HG03432 (cell line): ENCODE results near the gene U2SURP.
"Not testable (repeated sequence)": the region's sequence is repeated elsewhere in the genome, so short reads cannot be mapped to it uniquely, and the experiment has no call there.

Experiments
- ATAC-seq: cut with Tn5 transposase; IDR thresholded peaks from one replicate; pipeline ENCODE4 v1.9.1; 2021; ENCODE audit warnings: mild to moderate bottlenecking, moderate library complexity; ENCODE audit not compliant: unreplicated experiment

The U2SURP gene

DNA sequence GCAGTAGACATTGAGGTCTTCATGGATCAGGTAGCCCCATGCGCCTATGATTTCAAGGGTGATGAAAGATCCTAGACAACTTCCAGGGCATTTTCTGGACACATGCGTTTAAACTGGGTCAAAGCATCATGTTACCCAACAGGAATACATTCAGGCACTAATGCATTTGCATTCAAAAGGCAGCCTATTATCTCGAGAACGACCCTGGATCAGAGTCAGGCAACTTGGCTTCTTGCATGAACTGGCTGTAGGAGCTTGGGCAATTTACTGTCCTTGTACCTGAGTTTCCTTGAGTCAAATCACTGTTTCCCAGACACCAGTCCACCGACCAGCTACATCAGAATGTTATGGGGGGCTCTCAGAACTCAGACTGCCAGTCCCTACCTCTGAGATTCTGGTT is 66.7 kb downstream of the U2SURP start:
- ATAC-seq, result no peak

DNA sequence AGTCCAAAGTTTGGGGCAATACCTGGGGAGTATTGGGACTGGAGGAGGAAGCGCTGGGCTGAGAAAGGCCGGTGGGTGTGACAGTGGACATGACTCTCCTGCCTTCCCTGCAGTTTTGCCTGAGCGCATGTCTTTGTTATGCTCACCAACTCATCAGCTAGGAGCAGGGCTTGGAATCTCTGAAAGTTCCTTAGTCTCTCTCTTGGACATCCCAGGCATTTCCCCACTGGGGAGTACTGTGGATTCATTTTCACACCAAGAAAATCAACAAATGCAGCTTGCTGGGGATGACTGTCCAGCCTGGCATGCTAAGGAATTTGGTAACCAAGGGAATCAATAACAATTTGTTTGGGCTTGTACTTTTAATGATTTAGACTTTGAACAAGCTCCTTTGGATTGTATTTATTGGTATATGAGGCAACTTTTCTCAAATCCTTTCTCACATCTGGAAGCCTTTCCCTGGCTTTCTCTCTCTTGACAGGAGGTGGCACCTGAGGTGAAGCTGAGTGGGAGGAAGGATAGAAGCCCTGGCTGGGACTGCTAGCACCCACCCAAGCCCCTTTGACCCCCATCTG is 69.7 kb downstream of the U2SURP start:
- ATAC-seq, result no peak

GRCh38 chr3:143071776-143072175 is 70.4 kb downstream of the U2SURP start:
- no peak for ATAC-seq

- not testable (repeated sequence) for ATAC-seq
Observed at GRCh38 chr3:143072298-143073020, 71.1 kb downstream of the U2SURP start.

DNA sequence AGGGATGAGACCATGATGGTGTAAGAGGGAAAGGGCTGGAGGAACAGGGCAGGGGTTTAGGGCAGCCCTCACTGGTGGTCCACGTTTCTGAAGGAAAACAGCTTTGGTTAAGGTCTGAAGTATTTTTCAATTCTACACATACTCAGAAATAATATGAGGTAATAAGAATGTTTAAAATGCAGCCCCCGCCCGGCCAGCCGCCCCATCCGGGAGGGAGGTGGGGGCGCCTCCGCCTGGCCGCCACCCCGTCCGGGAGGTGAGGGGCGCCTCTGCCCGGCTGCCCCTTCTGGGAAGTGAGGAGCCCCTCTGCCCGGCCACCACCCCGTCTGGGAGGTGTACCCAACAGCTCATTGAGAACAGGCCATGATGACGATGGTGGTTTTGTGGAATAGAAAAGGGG is 72.2 kb downstream of the U2SURP start:
- not testable (repeated sequence) for ATAC-seq

DNA sequence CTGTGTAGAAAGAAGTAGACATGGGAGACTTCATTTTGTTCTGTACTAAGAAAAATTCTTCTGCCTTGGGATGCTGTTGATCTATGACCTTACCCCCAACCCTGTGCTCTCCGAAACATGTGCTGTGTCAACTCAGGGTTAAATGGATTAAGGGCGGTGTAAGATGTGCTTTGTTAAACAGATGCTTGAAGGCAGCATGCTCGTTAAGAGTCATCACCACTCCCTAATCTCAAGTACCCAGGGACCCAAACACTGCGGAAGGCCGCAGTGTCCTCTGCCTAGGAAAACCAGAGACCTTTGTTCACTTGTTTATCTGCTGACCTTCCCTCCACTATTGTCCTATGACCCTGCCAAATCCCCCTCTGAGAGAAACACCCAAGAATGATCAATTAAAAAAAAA is 72.6 kb downstream of the U2SURP start:
- ATAC-seq, result not testable (repeated sequence)

DNA sequence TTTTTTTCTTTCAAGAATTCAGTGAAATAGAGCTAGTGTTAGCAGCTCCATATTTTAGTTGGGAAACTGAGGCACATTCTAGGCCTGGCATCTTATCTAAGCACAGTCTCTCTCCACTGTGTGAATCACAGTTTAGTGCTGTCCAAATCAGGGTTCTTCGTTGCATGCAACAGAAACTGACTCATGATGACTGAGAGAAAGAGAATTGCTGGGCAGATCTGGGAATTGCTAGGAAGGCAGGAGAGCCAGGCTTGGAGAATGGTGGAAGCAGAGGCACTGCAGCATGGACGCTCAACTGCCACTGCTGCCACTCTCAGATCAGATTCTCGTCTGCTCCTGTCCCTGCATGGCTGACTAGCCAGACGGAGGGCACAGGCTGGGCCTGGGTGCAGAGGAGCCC is 77.5 kb downstream of the U2SURP start:
- no peak for ATAC-seq

- ATAC-seq, result no peak
Observed at GRCh38 chr3:143080196-143080595, 78.8 kb downstream of the U2SURP start.

- ATAC-seq, result no peak
Observed at GRCh38 chr3:143081365-143081764, 80.0 kb downstream of the U2SURP start.

DNA sequence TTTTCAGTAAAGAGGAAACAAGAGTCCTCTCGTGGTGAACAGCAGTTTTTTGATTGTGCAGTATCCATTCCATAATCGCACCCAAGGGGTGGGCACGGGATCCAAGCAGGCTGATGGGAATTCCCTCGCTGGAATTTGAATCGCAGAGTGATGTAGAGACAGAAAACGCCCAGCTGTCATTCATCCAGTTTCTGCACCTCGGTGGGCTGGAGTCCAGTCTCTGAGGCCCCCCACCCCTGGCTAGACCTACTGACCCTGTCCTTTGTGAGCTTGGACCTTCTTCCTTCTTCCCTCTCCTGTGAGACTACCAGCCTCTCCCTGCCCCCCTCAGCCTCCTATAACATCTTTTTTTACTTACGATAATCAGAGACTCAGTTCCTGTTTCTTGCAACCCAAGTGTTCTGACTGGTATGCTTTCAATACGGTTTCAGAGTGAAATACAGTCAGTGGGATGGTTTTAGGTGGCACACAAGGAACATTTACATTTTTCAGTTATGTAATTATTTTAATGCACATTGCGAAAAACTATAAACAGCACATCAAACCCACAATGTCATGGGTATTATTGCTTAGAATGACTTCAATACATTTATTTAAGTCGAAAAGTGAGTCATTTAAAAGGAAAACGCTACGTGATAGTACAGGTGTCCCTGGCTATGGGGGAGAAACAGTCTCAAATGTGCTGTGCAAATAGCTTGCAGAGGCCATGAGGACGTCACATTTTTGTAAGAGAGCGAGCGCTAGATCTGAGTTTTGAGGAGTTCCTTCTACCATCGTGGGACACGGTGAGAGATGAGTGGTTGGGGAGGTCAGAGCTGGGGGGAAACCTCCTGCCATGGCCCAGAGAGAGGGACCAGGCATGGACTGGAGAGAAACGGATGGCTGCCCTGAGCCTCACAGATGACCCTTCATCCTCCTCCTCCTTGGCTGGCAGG is 80.7 kb downstream of the U2SURP start:
- ATAC-seq, result peak; percentile 76

DNA sequence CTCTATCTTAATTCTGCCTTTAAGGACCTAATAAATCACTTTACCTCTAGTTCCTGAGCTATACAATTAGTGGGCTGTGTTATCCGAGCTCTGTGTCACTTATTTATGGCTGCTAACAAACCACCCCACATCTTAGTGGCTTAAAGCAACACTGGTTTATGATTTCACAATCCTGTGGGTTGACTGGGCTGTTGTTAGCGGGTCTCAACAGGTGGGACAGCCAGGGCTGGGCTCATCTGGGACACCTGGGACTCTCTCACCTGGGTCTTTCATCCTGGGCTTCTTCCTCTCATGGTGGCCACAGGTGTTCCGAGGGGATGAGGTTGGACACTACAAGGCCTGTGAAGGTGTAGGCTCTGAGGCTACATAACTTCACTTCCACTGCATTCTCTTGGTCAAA is 82.4 kb downstream of the U2SURP start:
- ATAC-seq, result no peak

DNA sequence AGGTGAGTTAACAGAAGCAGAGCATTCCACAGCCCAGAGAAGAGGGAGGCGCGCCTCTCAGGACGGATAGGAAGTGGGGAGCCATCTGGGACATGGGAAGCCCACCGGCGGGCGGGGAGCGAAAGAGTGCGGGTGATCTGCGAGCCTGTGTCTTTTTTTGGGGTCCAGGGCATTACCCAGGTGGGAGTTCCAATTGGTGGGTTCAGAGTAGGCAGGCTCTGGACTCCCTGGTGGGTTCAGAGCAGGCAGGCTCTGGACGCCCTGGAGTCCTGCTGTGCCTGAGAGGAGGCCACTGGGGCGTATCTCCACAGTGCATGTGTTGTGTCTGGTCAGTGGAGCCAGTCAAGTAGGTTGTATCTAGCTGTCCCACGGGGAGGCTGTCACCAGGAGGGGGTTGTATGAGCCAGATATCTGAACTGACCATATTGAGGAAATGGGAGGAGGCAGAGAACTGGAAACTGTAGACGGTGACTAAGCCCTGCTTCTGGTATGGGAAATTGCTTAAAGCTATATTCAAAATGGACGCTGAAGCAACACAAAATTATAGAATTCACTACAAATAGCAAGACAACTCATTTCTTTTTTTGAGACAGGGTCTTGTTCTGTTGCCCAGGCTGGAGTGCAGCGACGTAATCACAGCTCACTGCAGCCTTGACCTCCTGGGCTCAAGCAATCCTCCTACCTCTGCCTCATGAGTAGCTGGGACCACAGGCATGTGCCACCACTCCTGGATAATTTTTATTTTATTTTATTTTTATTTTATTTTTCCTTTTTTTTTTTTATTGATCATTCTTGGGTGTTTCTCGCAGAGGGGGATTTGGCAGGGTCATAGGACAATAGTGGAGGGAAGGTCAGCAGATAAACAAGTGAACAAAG is 83.7 kb downstream of the U2SURP start:
- ATAC-seq, result peak; percentile 65

DNA sequence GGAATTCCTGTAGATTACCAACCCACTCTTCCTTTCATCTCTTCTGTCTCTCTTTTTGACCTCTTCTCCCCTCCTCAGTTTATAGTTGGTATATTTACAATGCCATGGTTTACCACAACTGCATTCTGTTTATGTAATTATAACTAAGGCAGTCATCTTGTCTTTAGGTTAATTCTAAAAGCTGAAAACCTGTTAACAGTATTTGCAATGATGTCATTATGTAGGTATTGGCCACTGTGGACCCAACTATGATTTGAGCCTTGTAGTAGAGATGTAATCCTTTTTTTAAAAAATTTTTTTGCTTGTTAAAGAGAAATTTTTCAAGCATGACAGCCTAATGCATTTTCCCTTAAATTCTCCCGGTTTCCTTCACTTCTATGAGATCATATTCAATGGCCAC is 87.5 kb downstream of the U2SURP start:
- no peak for ATAC-seq

- no peak for ATAC-seq
Observed at GRCh38 chr3:143089965-143090364, 88.6 kb downstream of the U2SURP start.

GRCh38 chr3:143090486-143090885 is 89.1 kb downstream of the U2SURP start:
- ATAC-seq, result no peak

GRCh38 chr3:143090976-143091837 is 89.8 kb downstream of the U2SURP start:
- ATAC-seq, result no peak

- no peak for ATAC-seq
Observed at GRCh38 chr3:143092191-143092590, 90.8 kb downstream of the U2SURP start.

GRCh38 chr3:143095813-143096212 is 94.4 kb downstream of the U2SURP start:
- no peak for ATAC-seq

- ATAC-seq, result no peak
Observed at GRCh38 chr3:143098032-143098764, 96.8 kb downstream of the U2SURP start.
